IMR-90 (cell line): ENCODE results near the gene PTCH1.

ENCODE experiments used
- CEBPB ChIP-seq: IDR thresholded peaks from 2 replicates; pipeline ENCODE4 v1.6.1; 2012; ENCODE audit warnings: low read depth, low read length, improper control_type of control experiment
- CHD1 ChIP-seq: IDR thresholded peaks from 2 replicates; pipeline ENCODE4 v1.6.1; 2012; ENCODE audit warnings: low read depth, low read length, improper control_type of control experiment
- CTCF ChIP-seq: conservative IDR thresholded peaks from 2 replicates; pipeline ENCODE4 v1.5.1; 2012; ENCODE audit warnings: mild to moderate bottlenecking, low read depth, low read length, improper control_type of control experiment
- FOS ChIP-seq: fragments of 150-350 bp; IDR thresholded peaks from 2 replicates; pipeline ENCODE4 v1.6.1; 2016; ENCODE audit warnings: low read depth, low read length
- MAFK ChIP-seq: IDR thresholded peaks from 2 replicates; pipeline ENCODE4 v1.6.1; 2012; ENCODE audit warnings: low read depth, low read length, improper control_type of control experiment
- MAZ ChIP-seq: IDR thresholded peaks from 2 replicates; pipeline ENCODE4 v1.6.1; 2012; ENCODE audit warnings: low read depth, mild to moderate bottlenecking, low read length, improper control_type of control experiment, moderate library complexity, borderline replicate concordance
- NFE2L2 ChIP-seq: fragments of 150-350 bp; IDR thresholded peaks from 2 replicates; pipeline ENCODE4 v1.6.1; 2016; ENCODE audit warnings: low read depth, mild to moderate bottlenecking, low read length
- POLR2A ChIP-seq: IDR thresholded peaks from 2 replicates; pipeline ENCODE4 v1.6.1; 2012; ENCODE audit warnings: mild to moderate bottlenecking, low read depth, low read length
- RAD21 ChIP-seq: IDR thresholded peaks from 2 replicates; pipeline ENCODE4 v1.6.1; 2012; ENCODE audit warnings: low read length, improper control_type of control experiment
- RCOR1 ChIP-seq: IDR thresholded peaks from 2 replicates; pipeline ENCODE4 v1.6.1; 2012; ENCODE audit warnings: mild to moderate bottlenecking, low read length, improper control_type of control experiment; ENCODE audit not compliant: insufficient replicate concordance
- RFX5 ChIP-seq: IDR thresholded peaks from 2 replicates; pipeline ENCODE4 v1.8.0; 2012; ENCODE audit warnings: low read depth, mild to moderate bottlenecking, low read length, moderate library complexity
- SMC3 ChIP-seq: fragments of 150-350 bp; IDR thresholded peaks from 2 replicates; pipeline ENCODE4 v1.6.1; 2016; ENCODE audit warnings: low read depth, mild to moderate bottlenecking, antibody characterized with exemption, low read length, moderate library complexity
- USF2 ChIP-seq: fragments of 150-350 bp; IDR thresholded peaks from 2 replicates; pipeline ENCODE4 v1.6.1; 2017; ENCODE audit warnings: mild to moderate bottlenecking, antibody characterized with exemption, low read length, low read depth

- no peak for TF ChIP-seq POLR2A
- TF ChIP-seq CTCF, result no peak
- TF ChIP-seq USF2, result no peak
- no peak for TF ChIP-seq MAZ
- no peak for TF ChIP-seq NFE2L2
- TF ChIP-seq SMC3, result no peak
- no peak for TF ChIP-seq CHD1
- TF ChIP-seq RAD21, result no peak
- TF ChIP-seq RCOR1, result no peak
- TF ChIP-seq RFX5, result no peak
- no peak for TF ChIP-seq MAFK
- no peak for TF ChIP-seq FOS
- no peak for TF ChIP-seq CEBPB
Measured at GRCh38 chr9:95433096-95433819, 83.5 kb downstream of the PTCH1 start.
